Gastroesophageal sphincter (tissue), 4 donors: ENCODE measurements around the gene PRPF38A. TPM values are rescaled to one million over a fixed set of nuclear protein-coding genes. Genes with fewer than 3 reads are reported as not detected.
A peak's percentile ranks its signal among the peaks of the same experiment; 100 is the strongest.

Experiments
- ATAC-seq: fragments of 150-250 bp; one replicate; pipeline ENCODE4 v1.9.1; 2016; ENCODE audit warnings: mild to moderate bottlenecking, moderate library complexity
- H3K27ac ChIP-seq, 4 donors: fragments of 200-600 bp; sonication (generic) in 3 of 4; 1 replicate in 3 of 4; 2 replicates in 1 of 4; pipeline ENCODE4 v1.5.1; 2016 to 2019
- H3K27me3 ChIP-seq: fragments of 200-600 bp; sonication (generic); one replicate; pipeline ENCODE4 v1.5.1; 2019
- H3K36me3 ChIP-seq, 2 donors: fragments of 200-600 bp; sonication (generic); one replicate each; pipeline ENCODE4 v1.5.1; 2019; ENCODE audit warnings: control low read depth in 1 of 2
- H3K4me1 ChIP-seq, 3 donors: fragments of 200-600 bp; sonication (generic); 1 replicate in 2 of 3; 2 replicates in 1 of 3; pipeline ENCODE4 v1.5.1; 2016 to 2019; ENCODE audit warnings: control low read depth in 2 of 3
- H3K4me3 ChIP-seq, 2 donors: fragments of 200-600 bp; sonication (generic); one replicate each; pipeline ENCODE4 v1.5.1; 2019; ENCODE audit warnings: mild to moderate bottlenecking in 1 of 2, moderate library complexity in 1 of 2
- H3K9me3 ChIP-seq, 3 donors: fragments of 200-600 bp; sonication (generic); one replicate each; pipeline ENCODE4 v1.5.1; 2017 to 2019; ENCODE audit warnings: control low read depth in 2 of 3
- CTCF ChIP-seq, 4 experiments: fragments of 200-600 bp in 2 of 4; fragments of 450-650 bp in 2 of 4; sonication (generic) in 1 of 4; IDR thresholded peaks; one replicate each; pipeline ENCODE4 v1.5.1; 2017 to 2019; ENCODE audit warnings: antibody characterized with exemption in 4 of 4, mild to moderate bottlenecking in 2 of 4, moderate library complexity in 2 of 4
- EP300 ChIP-seq: sonication (generic); formaldehyde crosslinking; IDR thresholded peaks from one replicate; pipeline ENCODE4 v1.6.1; 2017; ENCODE audit warnings: antibody characterized with exemption, mild to moderate bottlenecking
- POLR2A ChIP-seq, 2 donors: fragments of 450-650 bp; IDR thresholded peaks; one replicate each; pipeline ENCODE4 v1.6.1; 2017; ENCODE audit warnings: antibody characterized with exemption in 2 of 2, mild to moderate bottlenecking in 2 of 2, moderate library complexity in 1 of 2
- POLR2AphosphoS5 ChIP-seq: sonication (generic); formaldehyde crosslinking; IDR thresholded peaks from one replicate; pipeline ENCODE4 v1.6.1; 2017; ENCODE audit warnings: antibody characterized with exemption
- WGBS, 2 donors: methylation state at CpG; one replicate each; pipeline ENCODE4 v1.1.5; 2018; ENCODE audit warnings: low coverage in 1 of 2; 5-methylcytosine and 5-hydroxymethylcytosine counted together
- total RNA-seq, 4 donors: library from RNA; depleted of rRNA; stranded (reverse); fragments of >200 nt; gene quantifications; one replicate each; pipeline ENCODE4 v1.1.0, GENCODE V29; 2016

The PRPF38A gene, protein sequence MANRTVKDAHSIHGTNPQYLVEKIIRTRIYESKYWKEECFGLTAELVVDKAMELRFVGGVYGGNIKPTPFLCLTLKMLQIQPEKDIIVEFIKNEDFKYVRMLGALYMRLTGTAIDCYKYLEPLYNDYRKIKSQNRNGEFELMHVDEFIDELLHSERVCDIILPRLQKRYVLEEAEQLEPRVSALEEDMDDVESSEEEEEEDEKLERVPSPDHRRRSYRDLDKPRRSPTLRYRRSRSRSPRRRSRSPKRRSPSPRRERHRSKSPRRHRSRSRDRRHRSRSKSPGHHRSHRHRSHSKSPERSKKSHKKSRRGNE
- 10 to 100 TPM; 15.2 to 20.3 (median 19.5) TPM for total RNA-seq

DNA sequence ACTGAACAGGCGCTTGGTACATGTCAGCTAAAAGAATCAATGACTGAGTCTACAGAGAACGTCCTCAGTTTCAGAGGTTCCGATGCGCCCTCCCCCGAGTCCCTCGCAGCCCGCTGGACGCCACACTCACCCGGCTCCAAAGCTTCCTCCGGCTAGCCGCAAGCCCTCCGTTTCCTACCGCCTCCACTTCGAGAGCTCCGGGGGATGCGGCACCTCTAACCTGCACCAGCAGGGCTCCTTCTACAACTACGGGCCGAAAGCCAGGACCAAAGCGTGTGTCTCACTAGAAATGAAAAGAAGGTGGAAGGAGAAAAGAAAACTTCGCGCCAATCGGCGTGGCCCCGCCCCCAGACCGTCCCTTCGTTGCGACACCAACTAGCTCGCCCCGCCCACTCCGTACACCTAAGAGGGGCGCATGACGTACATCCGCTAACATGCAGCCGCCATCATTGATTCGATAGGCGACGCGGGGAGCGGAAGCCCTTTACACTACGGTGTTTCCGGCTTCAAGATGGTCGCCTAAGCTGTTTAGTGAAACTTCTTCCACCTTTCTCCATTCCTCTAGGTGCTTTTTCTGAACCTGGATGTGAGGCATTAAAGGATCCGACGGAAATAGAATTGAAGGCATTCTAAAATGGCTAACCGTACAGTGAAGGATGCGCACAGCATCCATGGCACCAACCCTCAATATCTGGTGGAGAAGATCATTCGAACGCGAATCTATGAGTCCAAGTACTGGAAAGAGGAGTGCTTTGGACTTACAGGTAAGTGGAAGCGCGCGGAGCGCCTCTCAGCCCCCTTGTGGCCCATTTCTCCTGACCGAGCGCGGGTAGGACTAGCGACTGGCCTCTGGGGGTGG, at the start of gene PRPF38A, which contains the start of gene ORC1:
Gene PRPF38A (plus strand): TSS at position 487 of the 859 bp plus-strand sequence. CDS start 148 bp downstream, at position 635.
Gene ORC1 (minus strand): TSS at position 308 of the 859 bp plus-strand sequence. CDS start 2,200 bp downstream, outside the sequence.
- Histone ChIP-seq H3K27ac (peak within 1 kb of the TSS; percentile 86 to 94 (median 88)), H3K4me3 (peak within 1 kb of the TSS; percentile 77 to 96), H3K4me1 (peaks cover 0 to 35% (median 8%) of the 10 kb centered on the region in 3 donors), H3K9me3 (no peaks in the 10 kb centered on the region), H3K27me3 (no peaks in the 10 kb centered on the region), H3K36me3 (peaks cover 0 to 35% of the 10 kb centered on the region in 2 donors)
- WGBS, 2 donors: 2% methylated on average over 9 of the region's 57 CpGs; no CpG with 5 or more reads in 1 of the 2 donors
- TF ChIP-seq POLR2AphosphoS5: peak; percentile 83
- peak; percentile 12 to 67 (median 50) for TF ChIP-seq CTCF (IDR thresholded peaks at IDR 0.05)
- TF ChIP-seq POLR2A (IDR thresholded peaks at IDR 0.05): peak; percentile 28 to 41
- no peak for TF ChIP-seq EP300
- peak; percentile 99 for ATAC-seq

DNA sequence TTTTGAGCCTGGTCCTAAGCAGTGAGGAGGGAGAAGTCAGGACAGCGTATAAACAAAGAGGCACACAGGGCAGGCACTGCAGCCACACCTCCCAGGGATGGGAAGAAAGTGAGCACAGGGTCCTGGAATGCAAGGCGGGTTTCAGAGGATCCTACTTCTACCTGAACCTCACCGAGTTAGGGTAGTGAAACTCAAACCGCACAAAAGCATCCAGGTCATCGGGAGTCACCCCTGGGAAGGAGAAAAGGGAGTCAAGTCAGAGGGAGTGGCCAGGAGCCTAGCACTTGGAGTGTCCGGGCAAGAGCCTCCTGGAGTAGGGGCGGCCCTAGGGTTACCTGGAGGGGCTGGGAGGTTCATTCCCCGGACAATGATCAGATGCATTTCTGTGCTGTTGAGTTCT, 49.0 kb upstream of the PRPF38A start:
- TF ChIP-seq CTCF (IDR thresholded peaks at IDR 0.05) (no peak), POLR2A (IDR thresholded peaks at IDR 0.05) (no peak), EP300 (no peak), POLR2AphosphoS5 (no peak)
- ATAC-seq: no peak
- peaks cover 2 to 100% of the 10 kb centered on the region in 2 donors for H3K36me3 ChIP-seq
- 91 to 96% methylated on average over 5 to 6 of the region's 8 CpGs for WGBS, 2 donors
- H3K27ac ChIP-seq: no peak overlapping the region
- no peaks in the 10 kb centered on the region for H3K4me1 ChIP-seq
- no peak overlapping the region for H3K4me3 ChIP-seq
- H3K27me3 ChIP-seq: no peaks in the 10 kb centered on the region
- H3K9me3 ChIP-seq: no peaks in the 10 kb centered on the region

DNA sequence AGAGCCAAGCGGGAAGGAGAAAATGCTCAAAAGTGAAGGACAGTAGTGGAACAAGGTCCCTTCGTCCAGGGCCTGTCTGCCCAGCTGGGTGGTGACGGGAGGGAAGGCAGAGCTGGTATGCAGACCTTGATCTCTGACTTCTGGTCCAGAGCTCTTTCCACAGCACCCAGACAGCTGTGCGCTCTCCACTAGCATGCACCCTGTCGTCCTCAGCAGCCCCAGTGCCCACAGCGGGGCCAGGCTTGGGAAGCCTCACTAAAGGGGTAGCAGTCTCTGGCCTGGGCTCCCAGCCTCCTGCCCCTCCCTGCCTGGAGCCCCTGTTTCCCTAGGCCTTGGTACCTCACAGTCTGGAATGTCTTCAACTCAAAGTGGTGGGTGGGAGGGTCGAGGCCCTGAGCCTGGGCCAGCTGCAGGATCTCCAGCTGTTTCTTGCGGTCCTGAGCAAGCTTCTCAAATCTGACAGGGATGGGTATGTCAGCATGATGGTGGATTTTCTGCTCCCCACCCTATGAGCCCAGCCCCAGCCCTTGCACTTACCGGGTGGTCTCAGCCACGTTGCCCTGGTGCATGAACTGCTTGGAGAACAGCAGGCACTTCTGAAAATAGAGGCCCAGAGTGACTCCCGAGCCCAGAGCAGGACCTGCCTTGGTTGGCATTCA, 48.4 kb upstream of the PRPF38A start:
- H3K36me3 ChIP-seq: peaks cover 2 to 100% of the 10 kb centered on the region in 2 donors
- no peak for TF ChIP-seq CTCF (IDR thresholded peaks at IDR 0.05)
- no peak for TF ChIP-seq POLR2A (IDR thresholded peaks at IDR 0.05)
- no peak for TF ChIP-seq POLR2AphosphoS5
- no peak for TF ChIP-seq EP300
- no peaks in the 10 kb centered on the region for H3K9me3 ChIP-seq
- 83 to 94% methylated on average over 3 to 4 of the region's 11 CpGs for WGBS, 2 donors
- no peak for ATAC-seq
- H3K27me3 ChIP-seq: no peaks in the 10 kb centered on the region
- H3K27ac ChIP-seq: no peak overlapping the region
- H3K4me1 ChIP-seq: no peaks in the 10 kb centered on the region
- H3K4me3 ChIP-seq: no peak overlapping the region

DNA sequence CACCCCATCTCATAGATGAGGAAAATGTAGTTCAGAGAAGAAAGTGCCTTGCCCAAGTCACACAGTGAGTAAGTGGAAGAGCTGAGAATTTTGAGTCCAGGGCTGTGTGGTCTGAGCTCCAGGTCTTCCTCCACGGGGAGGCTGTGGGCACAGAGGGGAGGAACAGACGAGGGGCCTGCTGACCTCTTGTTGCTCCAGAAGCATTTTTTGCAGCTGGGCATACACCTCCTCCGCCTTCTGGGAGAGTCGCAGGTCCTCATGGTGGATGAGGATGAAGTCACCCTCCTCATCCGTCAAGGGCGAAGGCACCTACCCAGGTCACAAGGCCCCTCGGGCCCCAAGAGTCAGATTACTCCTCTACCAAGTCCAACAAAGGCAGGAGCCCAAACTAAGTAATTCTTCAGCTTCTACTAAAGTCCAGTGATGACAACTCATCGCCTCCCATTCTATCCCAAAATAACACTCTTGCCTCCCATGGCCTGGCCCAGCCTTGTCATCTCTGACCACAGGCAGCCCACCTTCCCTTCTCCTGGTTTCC, 47.5 kb upstream of the PRPF38A start:
- Histone ChIP-seq H3K27ac (no peak overlapping the region), H3K27me3 (no peaks in the 10 kb centered on the region), H3K4me3 (no peak overlapping the region), H3K9me3 (no peaks in the 10 kb centered on the region), H3K4me1 (peaks cover 0 to 5% (median 0%) of the 10 kb centered on the region in 3 donors), H3K36me3 (peaks cover 2 to 100% of the 10 kb centered on the region in 2 donors)
- TF ChIP-seq CTCF (IDR thresholded peaks at IDR 0.05): no peak
- no peak for TF ChIP-seq POLR2AphosphoS5
- no peak for TF ChIP-seq POLR2A (IDR thresholded peaks at IDR 0.05)
- no peak for TF ChIP-seq EP300
- no peak for ATAC-seq
- WGBS, 2 donors: 89% methylated on average over 5 of the region's 8 CpGs
